ENCODE results near the gene CABYR. TPM values are rescaled to one million over a fixed set of nuclear protein-coding genes. Genes with fewer than 3 reads are reported as not detected.
A peak's percentile ranks its signal among the peaks of the same experiment; 100 is the strongest.

Gene CABYR
- total and polyA plus RNA-seq, 8 donors: 1.1 to 7.3 (median 4.6) TPM

DNA sequence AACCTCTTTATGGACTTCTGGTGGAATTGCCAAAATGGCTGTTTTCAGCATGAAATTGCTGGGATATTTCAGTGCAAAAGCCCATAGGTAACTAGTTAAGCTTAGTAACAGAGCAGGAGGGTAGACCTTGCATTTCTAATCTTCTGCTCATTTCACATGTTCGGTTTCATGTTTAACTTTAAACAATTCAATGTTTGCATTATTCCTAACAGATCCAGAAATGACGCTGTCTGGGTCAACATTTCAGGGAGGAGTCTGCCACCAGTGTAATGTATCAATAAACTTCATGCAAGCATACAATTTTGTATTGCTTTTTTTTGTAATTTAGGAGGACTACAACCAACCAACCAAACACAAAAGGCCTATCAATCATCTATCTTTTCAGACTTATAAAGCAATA is 22.4 kb downstream of the CABYR start:
- DNase-seq (no peak), ATAC-seq (no peak)
- intact Hi-C loops (cut with DNase I): no loop called here
- H3K36me3 ChIP-seq: peaks cover 0 to 74% of the 10 kb centered on the region in 2 donors
- no peak for TF ChIP-seq CTCF (IDR thresholded peaks at IDR 0.05)
- no peaks in the 10 kb centered on the region for H3K4me1 ChIP-seq
- no peaks in the 10 kb centered on the region for H3K9me3 ChIP-seq
- no peaks in the 10 kb centered on the region for H3K27me3 ChIP-seq
- H3K27ac ChIP-seq: no peak overlapping the region
- H3K4me3 ChIP-seq: no peak overlapping the region

DNA sequence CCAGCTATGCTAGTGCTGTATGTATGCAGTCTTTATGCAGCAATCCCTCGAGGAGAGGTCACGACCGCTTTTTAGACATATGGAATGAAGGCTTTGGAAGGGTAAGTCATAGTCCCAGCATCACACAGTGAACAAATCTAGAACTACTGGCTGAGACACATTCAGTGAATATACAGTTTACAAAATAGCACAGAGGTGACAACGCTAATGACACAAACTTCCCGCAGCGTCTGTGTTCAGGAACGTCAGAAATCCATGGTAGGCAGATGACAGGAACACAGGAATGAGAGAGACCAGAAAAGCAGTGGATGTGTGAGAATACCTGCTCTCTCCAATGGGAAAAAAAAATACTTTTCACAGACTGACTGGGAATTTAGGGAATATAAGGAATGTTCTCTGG is 29.6 kb downstream of the CABYR start:
- no peak overlapping the region for H3K4me3 ChIP-seq
- H3K9me3 ChIP-seq: no peaks in the 10 kb centered on the region
- no peaks in the 10 kb centered on the region for H3K27me3 ChIP-seq
- H3K27ac ChIP-seq: no peak overlapping the region
- TF ChIP-seq CTCF (IDR thresholded peaks at IDR 0.05): no peak
- ATAC-seq: no peak
- DNase-seq: no peak
- intact Hi-C loops (cut with DNase I): no loop called here
- H3K4me1 ChIP-seq: no peaks in the 10 kb centered on the region
- peaks cover 0 to 60% of the 10 kb centered on the region in 2 donors for H3K36me3 ChIP-seq

- H3K27me3 ChIP-seq: no peaks in the 10 kb centered on the region
- DNase-seq (no peak), ATAC-seq (no peak)
- H3K9me3 ChIP-seq: no peaks in the 10 kb centered on the region
- no peak overlapping the region for H3K4me3 ChIP-seq
- H3K27ac ChIP-seq: no peak overlapping the region
- intact Hi-C loops (cut with DNase I): no loop called here
- TF ChIP-seq CTCF (IDR thresholded peaks at IDR 0.05): no peak
- H3K36me3 ChIP-seq: peaks cover 0 to 50% of the 10 kb centered on the region in 2 donors
- no peaks in the 10 kb centered on the region for H3K4me1 ChIP-seq
Measured at GRCh38 chr18:24170360-24170759, 31.5 kb downstream of the CABYR start.

- intact Hi-C loops (cut with DNase I): no loop called here
Measured at GRCh38 chr18:24173997-24174396, 35.1 kb downstream of the CABYR start.

GRCh38 chr18:24176727-24177416 is 38.0 kb downstream of the CABYR start:
- ATAC-seq (peak; percentile 86), DNase-seq (peak in 3 of 4 donors; percentile 31 to 60 (median 35))
- no peaks in the 10 kb centered on the region for H3K27me3 ChIP-seq
- H3K4me3 ChIP-seq: no peak overlapping the region
- no peak overlapping the region for H3K27ac ChIP-seq
- intact Hi-C loops (cut with DNase I): no loop called here
- no peaks in the 10 kb centered on the region for H3K9me3 ChIP-seq
- peak; percentile 53 to 65 for TF ChIP-seq CTCF (IDR thresholded peaks at IDR 0.05)
- H3K4me1 ChIP-seq: no peaks in the 10 kb centered on the region
- peaks cover 0 to 16% of the 10 kb centered on the region in 2 donors for H3K36me3 ChIP-seq

More at GRCh38 chr18:24173997-24174396, 35.1 kb downstream of the CABYR start:
- Histone ChIP-seq H3K4me1 (no peaks in the 10 kb centered on the region), H3K4me3 (no peak overlapping the region), H3K27ac (no peak overlapping the region), H3K27me3 (no peaks in the 10 kb centered on the region), H3K36me3 (peaks cover 0 to 14% of the 10 kb centered on the region in 2 donors), H3K9me3 (no peaks in the 10 kb centered on the region)
- DNase-seq (no peak), ATAC-seq (no peak)
- TF ChIP-seq CTCF (IDR thresholded peaks at IDR 0.05): no peak
